Tongue (tissue), 2 donors: ENCODE results near the gene NOXRED1. TPM values are rescaled to one million over a fixed set of nuclear protein-coding genes. Genes with fewer than 3 reads are reported as not detected.

Experiments
- DNase-seq: peaks from one replicate; pipeline ENCODE4 v3.0.0-alpha.2; 2015
- total RNA-seq: library from RNA; depleted of rRNA; stranded (reverse); fragments of >200 nt; gene quantifications from one replicate; pipeline ENCODE4 v1.2.3, GENCODE V29; 2014

Gene NOXRED1
- total RNA-seq, 1 donor from 2014 or later, result not detected

DNA sequence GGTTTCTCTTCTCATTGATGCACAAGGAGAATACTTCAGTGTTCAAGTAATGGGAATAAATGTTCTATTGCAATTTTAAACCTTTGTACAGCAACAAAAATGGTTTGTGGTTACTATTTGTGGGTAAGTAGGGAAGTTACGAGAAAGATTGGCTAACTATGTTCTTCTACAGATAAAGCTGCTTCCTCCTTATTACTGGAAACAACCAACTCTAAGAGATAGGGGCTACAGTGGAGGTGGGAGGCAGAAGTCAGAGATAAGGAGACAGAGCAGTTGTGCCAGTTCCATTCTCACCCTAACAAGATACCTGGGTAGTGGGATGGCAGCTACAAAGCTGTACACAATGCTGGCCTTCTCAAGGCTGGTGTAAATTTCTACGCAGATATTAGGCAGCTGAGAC lies 16.2 kb downstream of the NOXRED1 start:
- DNase-seq, result no peak

DNA sequence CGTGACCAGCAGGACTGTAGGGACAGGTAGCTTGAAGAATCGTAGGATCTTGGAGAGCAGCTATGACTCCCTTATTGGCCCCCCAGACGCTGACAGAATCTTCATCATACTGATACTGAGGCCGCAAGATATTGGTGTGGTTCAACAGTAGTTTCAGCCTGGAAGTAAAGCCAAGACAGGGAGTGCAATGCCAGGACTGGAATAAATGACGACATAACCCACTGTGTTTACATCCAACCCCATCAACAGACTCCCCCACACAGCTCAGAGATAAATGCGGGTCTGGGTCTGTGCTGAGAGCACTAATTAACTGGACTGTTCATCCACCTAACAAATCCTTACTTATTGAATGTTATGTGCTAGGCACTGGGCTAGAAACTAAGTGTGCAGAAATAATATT lies 16.6 kb downstream of the NOXRED1 start:
- no peak for DNase-seq

DNA sequence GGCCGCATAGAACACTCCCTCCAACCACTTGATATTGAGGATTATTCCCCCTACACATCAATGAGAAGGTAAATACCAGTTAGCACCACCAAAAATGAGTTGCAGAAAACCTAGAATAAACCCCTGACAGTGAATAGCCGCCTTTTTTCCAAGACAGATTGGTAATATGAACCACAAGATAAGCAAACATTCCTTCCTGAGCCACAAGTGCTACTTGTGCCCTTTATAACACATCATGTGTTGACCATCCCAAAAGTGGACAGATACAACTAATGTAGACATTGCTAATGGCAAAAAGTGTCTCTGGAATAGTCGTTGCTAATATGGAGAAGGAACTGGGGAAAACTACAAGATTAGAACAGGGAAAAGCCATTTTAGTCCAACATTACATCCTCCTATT lies 17.2 kb downstream of the NOXRED1 start:
- DNase-seq, result no peak

DNA sequence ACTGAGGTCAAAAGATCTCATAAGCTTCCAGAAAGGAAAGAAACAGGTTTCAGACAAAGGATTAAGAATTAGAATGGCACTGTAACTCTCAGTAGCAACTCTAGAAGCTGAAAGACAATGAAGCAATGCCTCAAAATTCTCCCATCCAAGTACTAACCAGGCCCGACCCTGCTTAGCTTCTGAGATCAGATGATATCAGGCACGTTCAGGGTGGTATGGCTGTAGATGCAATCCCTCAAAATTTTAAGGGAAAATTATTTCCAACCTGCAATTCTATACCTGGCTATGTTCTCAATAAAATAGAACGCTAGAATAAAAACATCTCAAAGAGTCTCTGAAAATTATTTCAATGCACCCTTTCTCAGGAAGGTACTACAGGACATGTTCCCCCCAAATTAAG lies 19.6 kb downstream of the NOXRED1 start:
- DNase-seq, result no peak

DNA sequence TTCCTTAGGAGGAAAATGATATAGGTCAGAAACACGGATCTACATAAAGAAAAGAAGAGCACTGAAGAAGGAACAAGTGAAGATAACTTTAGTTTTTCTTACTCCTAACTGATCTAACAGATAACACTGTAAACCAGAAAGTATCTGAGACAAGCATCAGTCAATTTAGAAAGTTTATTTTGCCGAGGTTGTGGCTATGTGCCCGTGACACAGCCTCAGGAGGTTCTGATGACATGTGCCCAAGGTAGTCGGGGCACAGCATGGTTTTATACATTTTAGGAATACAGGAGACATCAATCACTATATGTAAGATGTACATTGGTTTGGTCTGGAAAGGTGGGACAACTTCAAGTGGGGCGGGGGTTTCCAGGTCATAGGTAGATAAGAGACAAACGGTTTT lies 23.1 kb downstream of the NOXRED1 start:
- DNase-seq, result no peak

DNA sequence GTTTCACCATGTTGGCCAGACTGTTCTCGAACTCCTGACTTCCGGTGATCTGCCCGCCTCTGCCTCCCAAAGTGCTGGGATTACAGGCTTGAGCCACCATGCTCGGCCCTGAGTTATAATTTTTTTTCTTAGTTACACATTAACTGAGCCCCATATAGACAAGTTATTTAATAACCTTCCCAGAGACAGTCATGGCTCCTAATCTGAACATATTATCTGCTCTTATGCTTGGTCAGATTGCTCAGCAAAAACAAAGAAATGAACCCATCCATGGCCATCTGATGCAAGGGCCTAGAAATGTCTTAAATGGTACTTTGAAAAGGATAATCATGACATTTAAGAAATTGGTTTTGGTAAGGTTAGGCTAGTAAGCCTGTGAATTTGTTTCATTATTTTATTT lies 33.1 kb downstream of the NOXRED1 start:
- DNase-seq, result no peak

DNA sequence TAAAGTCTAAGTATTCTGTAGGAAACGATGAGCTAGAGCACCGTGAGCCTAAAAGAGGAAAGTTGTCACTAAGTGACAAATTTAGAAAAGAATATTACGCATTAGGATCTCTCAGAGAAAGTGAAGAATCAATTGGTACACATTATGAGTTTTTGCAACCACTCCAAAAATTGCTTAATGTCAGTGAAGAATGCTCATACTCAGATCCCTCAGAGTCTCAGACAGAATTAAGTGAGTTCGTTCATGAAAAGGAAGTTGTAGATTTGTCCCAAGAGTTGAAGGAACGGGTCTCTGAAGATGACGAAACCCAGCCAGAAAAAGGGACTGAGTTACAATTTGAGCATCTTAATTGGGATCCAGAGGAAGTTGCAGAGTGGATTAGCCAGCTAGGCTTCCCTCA lies 44.6 kb downstream of the NOXRED1 start:
- DNase-seq, result no peak

DNA sequence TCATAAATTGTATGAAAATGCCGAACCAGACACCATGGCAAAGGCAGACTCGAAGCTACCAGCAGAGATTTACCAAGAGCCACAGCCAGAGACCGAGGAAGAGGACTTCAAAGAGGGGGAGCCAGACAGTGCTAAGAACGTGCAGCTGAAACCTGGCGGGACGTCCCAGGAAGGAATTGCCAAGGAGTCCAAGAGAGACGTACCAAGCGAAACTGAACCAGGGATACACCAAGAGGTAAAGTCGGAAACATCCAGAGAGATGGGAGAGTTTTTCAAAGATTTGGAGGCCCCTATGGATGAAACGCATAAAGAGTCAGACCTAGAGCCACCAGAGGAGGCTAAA lies 45.9 kb downstream of the NOXRED1 start:
- no peak for DNase-seq

DNA sequence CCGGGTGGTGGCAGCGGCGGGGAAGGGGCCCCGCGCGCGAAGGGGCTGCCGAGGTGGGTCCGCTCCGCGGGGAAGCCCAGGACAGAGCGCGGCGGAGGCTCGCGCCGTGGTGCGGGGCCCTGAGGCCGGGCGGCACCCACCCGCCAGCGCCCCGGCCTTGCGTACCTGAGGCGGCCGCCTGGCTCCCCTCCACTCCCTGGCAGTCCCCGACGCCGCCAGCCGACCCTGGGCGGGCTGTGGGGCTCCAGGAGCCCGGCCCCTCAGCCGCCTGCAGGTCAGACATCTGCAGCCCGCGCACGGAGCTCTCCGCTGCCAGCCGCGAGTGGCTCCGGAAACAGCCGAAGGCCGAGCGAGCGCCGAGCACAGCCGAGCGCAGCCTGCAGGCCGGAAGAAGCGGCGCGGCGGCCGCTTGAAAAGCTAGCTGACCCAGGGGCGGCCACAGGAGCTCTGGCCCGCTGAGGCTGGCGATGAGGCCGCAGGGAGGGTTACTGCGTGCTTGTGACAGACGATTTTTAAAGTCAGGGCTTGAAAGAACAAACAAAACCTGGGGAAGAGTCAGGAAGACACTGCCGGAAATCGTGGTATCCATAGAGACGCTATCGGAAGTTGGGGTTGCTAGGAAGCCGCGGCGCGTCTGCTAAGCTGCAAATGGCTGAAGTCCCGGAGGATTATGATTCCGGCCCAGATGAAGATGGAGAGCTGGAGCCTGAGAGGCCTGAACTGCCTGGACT lies 46.4 kb downstream of the NOXRED1 start, which contains the start of the genes SAMD15 and TMED8:
Gene SAMD15, plus strand, starts transcription at position 609 of the 731 bp plus-strand sequence. Its CDS starts 40 bp downstream, at position 649.
Gene TMED8, minus strand, starts transcription at position 324 of the 731 bp plus-strand sequence. Its CDS starts 41 bp downstream, at position 283.
- peak; percentile 93 for DNase-seq

DNA sequence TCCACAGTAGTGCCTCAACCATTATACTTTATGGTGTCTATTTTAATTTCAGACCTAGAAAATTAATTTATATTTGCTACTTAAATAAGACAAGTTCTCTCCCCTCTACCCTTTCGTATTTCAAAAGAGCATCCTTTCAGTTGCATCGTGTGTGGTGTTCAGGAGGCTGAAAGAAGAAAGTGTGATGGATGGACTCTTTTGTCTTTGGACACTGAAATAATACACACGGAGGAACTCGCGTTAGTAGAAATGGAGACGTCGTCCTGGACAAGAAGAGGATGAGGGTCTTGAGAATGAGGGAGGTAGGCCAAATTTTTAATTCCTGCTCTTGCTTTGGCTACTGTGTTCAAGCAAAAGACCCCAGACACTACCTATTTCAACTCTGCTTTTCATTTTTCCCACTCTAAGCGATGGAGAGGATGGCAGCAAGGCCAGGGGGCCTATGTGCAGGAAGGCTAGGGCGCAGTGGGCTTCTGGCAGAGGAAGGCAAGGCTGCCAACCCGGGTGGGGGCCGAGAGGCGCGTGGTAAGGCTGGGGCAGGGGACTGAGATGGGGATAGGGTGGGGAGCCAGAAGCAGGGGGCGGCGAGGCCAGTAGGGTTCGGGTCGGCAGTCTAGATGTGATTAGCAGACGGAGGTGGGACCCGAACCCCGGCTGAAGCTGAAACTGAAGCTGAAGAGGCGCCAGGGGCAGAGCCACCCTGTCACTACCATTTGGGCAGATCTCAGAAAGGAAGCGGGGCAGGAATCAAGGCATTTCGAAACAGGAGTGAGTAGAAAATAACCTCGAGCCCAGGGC lies 47.2 kb downstream of the NOXRED1 start:
- peak; percentile 41 for DNase-seq

DNA sequence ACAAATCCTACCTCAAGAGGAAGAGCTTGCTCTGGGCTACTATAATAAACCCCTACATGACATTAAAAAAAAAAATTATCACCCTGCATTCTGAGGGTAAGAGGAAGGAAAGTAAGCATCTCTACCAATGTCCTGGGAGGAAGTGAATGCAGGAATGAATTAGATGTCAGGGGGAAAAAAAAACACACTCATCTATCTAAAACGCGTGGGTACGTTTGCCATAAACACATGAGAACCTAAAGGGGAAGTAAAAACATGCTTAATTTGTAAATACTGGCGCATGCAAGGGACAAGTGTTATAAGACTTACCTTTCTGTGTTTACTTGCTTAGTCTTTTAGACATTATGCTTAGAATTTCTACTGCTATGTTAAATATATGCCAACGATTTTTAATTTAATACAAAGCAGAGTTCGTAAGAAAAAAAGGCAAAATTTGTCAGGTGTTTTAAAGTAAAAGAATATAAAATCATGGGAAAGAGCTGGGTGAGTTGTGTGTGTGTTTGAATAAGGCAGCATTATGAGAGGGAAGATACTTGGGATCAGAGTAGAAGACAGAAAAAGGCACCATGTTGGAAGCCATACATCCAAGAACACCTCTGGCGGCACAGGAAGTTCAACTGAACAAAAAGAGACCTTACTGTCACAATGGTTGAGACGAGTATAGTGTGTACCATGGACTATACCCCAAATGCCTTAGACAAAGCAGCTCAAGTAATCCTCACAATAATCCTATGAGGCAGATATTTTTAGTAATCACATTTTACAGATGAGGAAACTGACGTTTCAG lies 48.0 kb downstream of the NOXRED1 start:
- no peak for DNase-seq

DNA sequence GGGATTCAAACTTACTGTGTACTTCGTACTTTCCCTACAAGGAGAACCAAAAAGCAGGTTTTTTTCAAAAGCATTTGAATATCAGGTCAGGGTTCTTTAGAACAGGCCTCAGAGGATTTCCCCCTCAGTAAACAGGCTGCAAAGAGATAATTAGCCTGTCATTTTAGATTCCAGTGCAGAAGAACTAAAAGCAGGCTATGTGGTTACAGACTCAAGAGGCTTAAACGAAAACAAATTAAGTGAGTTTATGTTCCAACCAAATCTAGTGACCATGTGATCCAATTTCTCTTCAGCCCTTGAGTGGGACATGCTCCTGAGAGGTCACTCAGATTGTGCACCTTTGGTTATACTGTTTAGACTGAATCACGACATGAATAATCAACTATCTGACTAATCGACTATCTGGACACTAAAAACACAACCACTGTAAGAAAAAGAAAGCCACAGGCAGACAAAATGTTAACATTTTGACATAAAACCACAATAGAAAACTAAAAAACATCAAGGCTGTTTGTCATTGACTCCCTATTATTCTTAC lies 51.0 kb downstream of the NOXRED1 start:
- no peak for DNase-seq

DNA sequence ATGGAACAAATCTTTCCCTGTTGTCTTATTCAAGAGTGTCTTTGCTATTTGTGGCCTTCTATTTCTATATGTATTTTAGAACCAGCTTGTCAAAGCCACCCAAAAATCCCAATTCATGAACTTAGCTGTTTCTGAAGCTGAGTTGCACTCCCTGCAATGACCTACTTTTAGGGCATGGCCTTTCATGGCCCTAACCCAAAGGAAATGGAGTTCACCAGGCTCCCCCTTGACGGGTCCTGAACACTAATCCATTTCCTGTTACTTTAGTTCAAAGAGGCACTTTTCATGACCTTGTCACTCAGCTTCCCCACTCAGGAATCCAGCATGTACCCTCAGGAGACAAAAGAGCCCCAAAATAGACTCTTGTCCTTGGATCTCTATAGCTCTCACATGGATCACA lies 54.0 kb downstream of the NOXRED1 start:
- DNase-seq, result no peak

DNA sequence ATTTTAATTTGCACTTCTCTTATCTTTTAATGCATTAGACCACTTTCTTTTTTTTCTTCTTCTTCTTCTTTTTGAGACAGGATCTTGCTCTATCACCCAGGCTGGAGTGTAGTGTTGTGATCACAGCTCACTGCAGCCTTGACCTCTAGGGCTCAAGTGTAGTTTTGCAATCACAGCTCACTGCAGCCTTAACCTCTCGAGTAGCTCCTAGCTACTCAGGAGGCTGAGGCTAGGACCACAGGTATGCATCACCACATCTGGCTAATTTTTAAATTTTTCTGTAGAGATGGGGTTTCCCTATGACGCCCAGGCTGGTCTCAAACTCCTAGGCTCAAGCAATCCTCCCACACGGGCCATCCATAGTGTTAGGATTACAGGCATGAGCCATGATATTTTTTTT lies 59.2 kb downstream of the NOXRED1 start:
- no peak for DNase-seq

DNA sequence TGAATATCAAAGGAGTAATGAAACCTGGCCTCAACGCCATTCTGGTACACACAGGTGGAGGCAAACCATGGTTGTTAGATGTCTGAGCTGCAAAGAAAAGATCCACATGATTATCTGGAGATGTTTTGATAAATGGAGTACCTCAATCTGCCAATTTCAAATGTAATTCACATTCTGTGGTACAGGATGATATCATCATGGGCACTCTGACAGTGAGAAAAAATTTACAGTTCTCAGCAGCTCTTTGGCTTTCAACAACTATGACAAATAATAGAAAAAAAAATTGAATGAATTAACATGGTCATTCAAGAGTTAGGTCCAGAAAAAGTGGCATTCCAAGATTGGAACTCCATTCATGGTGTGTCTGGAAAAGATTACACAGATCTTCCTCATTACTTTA lies 63.7 kb downstream of the NOXRED1 start:
- no peak for DNase-seq

DNA sequence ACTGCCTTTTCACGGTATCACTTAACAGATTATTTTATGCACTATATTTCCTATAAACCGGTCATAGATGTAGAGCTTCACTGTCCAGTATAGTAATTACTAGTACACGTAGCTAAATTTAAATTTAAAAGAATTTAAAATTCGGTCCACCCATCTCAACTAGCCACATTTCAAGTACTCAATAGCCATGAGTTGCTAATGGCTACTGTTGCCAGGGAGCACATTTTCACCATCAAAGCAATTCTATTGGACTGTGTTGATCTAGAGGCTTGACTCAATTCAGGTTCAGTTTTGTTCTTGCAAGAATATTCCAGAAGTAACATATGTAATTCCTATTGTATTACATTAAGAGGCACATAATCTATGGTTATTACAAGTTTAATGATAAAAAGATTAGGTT lies 66.4 kb downstream of the NOXRED1 start:
- no peak for DNase-seq

DNA sequence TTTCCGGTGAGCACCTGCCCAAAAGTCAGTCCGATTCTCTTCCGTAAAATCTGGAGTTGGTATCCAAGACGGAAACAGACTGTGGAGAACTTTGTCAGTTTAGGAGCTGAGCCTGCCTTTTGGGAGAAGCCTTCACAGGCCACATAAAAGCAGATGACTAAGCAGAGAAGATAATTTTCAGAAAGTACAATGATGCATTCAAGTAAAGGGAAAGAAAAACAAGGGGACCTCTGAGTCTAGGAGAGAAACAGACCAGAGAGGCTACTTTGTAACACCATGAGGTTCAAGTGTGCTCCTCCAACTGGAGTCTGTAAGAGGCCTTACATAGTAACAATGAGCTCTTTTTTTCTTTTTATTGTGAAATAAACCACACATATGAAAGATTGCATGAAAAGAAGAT lies 67.5 kb downstream of the NOXRED1 start:
- no peak for DNase-seq

DNA sequence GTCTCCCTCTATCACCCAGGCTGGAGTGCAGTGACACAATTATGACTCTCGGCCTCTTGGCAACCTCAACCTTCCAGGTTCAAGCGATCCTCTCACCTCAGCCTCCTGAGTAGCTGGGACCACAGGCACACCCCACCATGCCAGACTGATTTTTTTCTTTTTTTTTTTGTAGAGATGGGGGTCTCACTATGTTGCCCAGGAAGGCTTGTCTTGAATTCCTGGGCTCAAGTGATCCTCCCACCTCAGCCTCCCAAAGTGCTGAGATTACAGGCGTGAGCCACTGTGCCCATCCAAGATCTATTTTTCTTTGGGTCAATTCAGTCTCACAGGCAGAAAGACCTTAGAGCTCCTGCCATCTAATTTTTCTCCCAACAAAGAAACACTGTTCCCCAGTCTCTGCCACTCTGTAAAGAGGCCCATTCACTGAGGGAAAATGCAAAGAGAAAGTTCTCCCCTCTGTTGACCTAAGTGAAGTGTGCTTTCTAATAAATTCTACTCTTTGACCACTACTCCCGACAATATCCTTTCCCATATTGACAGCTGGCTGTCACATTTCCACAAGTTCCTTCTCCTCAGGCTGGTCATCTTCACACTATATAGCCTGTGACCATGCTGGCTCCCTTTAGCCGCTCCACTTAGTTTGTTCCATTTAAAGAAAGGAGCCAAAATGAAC lies 69.7 kb downstream of the NOXRED1 start:
- DNase-seq, result no peak

DNA sequence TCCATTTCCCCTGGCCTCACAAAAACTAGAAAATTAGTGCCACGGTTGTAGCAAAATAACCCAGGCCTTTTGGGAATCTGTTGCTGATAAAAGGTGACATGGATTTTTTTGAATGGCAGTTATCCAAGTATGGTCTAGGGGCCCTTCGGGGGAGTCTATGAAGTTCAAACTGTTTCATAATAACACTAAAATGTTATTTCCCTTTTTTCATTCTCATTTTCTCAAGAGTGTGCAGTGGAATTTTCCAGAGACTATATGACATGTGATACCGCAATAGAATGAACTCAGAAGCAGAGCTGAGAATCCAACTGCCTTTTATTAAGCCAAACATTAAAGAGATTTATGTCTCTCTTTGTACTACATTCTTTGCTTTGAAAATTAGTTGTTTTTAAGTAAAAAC lies 75.6 kb downstream of the NOXRED1 start:
- DNase-seq, result no peak

DNA sequence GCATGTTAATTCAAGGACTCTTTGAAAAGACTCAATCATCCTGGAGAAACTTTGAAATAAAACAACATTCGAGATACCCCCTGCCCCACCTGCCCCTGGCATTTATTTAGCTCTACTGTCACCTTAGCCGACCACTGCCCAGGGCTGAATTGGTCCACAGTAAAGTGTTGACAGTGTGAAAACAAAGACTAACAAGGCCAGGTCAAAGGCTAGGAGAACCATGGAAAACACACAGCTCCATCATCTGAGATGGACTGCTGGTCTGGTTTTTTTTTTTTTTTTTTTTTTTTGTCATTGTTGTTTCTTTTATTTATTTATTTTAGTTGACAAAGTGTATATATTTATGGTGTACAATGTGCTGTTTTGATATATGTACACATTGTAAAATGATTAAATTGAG lies 76.8 kb downstream of the NOXRED1 start:
- no peak for DNase-seq

DNA sequence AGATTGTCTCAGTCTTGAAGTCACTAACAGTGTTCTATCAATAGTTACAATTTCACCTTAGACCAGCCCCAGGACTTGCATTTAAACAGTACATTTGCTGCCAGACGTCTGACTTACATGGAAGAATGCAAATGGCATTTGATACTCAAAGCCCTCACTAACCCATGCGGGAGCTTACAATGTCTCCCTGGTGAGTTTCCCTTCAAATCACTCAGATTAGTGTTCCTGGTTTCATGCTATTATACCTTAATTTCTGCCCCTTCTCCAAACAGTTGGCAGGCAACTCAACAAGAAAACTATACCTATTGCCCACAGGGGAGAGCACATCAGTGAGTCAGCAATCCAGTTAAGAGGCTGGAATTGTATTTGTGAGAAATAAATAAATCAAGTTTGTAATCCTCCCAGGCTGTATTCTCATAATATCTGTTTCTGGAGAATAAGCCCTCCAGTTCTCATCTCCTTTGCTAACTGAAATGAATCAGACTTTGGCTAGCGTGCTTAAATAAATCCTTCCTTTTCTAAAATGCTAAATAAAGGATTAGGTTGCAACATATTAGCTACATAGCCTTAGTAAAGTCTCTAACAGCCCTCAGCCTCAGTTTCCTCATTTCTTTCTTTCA lies 78.8 kb downstream of the NOXRED1 start:
- no peak for DNase-seq
